Lower leg skin (tissue), 4 donors: ENCODE results near the gene CDH11. TPM values are rescaled to one million over a fixed set of nuclear protein-coding genes. Genes with fewer than 3 reads are reported as not detected.

Source experiments
- DNase-seq, 2 donors: peaks; one replicate each; pipeline ENCODE4 v3.0.0-alpha.2; 2019; ENCODE audit warnings: low spot score in 2 of 2
- H3K4me3 ChIP-seq: fragments of 200-600 bp; sonication (generic); 2 replicates; pipeline ENCODE4 v1.5.1; 2017; ENCODE audit warnings: mild to moderate bottlenecking, low read depth; ENCODE audit not compliant: poor library complexity, severe bottlenecking
- POLR2A ChIP-seq, 2 donors: fragments of 450-650 bp; IDR thresholded peaks; one replicate each; pipeline ENCODE4 v1.6.1; 2016 to 2017; ENCODE audit warnings: antibody characterized with exemption in 2 of 2, mild to moderate bottlenecking in 1 of 2, moderate library complexity in 1 of 2
- whole genome bisulfite sequencing, 2 donors: methylation state at CpG; one replicate each; pipeline ENCODE4 v1.1.5; 2018; 5-methylcytosine and 5-hydroxymethylcytosine counted together
- intact Hi-C: fragments of 100-400 bp; cut with DNase I; formaldehyde crosslinking; loops from one replicate; pipeline ENCODE4 v1.15.0; 2023; ENCODE audit warnings: low total_unique reads
- total RNA-seq, 4 donors: library from RNA; depleted of rRNA; stranded (reverse); fragments of >200 nt; gene quantifications; one replicate each; pipeline ENCODE4 v1.1.0, GENCODE V29; 2016
- TF ChIP-seq, protein P1 (sequence below), 3 donors: fragments of 450-650 bp; IDR thresholded peaks; one replicate each; pipeline ENCODE4 v1.5.1; 2016; ENCODE audit warnings: antibody characterized with exemption in 3 of 3, mild to moderate bottlenecking in 3 of 3, moderate library complexity in 2 of 3

The CDH11 gene
- total RNA-seq, 4 donors from 2014 or later, result 37.4 to 78.8 (median 47.5) TPM

DNA sequence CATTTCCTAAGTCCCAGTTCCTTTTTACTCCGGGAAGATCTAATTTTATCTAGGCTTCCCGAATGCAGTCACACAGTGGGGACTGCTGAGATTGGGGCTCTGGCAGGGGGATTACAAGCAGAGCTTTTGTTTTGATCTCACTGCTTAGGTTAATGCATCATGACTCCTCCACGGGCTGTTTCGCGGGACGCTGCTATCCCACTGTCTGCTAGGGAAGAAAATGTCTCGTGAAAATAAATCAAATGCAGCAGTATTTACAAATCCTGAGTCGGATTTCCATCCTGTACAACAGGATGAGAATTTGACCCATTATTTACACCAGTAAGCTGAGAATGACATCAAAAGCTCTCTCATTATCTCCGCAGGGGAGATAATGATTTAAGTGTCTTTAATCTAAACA lies 83.8 kb downstream of the CDH11 start:
- TF ChIP-seq POLR2A (IDR thresholded peaks at IDR 0.05), result no peak
- TF ChIP-seq, protein P1, sequence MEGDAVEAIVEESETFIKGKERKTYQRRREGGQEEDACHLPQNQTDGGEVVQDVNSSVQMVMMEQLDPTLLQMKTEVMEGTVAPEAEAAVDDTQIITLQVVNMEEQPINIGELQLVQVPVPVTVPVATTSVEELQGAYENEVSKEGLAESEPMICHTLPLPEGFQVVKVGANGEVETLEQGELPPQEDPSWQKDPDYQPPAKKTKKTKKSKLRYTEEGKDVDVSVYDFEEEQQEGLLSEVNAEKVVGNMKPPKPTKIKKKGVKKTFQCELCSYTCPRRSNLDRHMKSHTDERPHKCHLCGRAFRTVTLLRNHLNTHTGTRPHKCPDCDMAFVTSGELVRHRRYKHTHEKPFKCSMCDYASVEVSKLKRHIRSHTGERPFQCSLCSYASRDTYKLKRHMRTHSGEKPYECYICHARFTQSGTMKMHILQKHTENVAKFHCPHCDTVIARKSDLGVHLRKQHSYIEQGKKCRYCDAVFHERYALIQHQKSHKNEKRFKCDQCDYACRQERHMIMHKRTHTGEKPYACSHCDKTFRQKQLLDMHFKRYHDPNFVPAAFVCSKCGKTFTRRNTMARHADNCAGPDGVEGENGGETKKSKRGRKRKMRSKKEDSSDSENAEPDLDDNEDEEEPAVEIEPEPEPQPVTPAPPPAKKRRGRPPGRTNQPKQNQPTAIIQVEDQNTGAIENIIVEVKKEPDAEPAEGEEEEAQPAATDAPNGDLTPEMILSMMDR (IDR thresholded peaks at IDR 0.05), result no peak
- 42 to 46% methylated on average over 9 of the region's 9 CpGs for whole genome bisulfite sequencing, 2 donors
- no peak overlapping the region for H3K4me3 ChIP-seq
- intact Hi-C loops, result no loop called here
- no peak for DNase-seq

DNA sequence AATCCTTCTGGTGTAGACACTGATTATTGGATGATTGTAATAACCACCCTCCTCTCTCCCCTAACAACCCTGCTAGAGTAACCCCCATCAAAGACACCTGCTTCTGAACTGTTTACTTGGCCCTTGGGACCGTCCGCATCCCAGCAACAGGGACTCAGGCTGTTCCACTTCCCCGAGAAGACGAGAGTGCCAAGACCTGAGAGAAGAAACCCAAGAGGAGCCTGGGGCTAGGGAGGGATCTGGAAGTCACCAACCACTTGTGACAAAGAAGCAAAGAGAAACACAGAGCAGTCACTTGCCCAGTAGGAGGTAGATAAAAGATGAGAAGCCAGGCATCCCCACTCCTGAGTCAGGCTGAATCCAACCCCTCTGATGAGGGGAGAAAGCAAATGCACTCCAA lies 84.3 kb downstream of the CDH11 start:
- intact Hi-C loops, result no loop called here
- no peak for TF ChIP-seq POLR2A (IDR thresholded peaks at IDR 0.05)
- DNase-seq, result no peak
- H3K4me3 ChIP-seq, result no peak overlapping the region
- 72 to 73% methylated on average over 4 of the region's 4 CpGs for WGBS, 2 donors

DNA sequence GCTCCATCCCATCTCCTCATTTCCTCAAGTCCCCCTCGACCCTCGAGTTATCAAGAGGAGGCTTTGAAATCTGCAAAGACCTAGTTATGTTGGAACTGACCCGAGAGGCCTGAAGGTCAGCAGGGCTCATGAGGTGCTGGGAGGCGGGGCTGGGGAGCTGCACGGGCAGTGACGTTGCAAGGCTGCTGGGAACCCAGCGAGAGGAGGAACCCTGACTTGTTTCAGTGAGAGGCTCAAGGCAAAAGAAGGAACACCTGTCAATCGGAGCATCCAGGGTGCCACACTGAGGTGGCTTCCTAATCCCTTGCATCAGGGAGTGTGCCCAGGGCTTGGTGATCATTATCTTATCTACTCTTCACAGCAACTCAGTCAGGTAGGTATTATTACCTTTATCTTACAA lies 86.9 kb downstream of the CDH11 start:
- intact Hi-C loops, result no loop called here
- whole genome bisulfite sequencing, 2 donors, result 75 to 79% methylated on average over 8 of the region's 8 CpGs
- H3K4me3 ChIP-seq, result no peak overlapping the region
- no peak for TF ChIP-seq POLR2A (IDR thresholded peaks at IDR 0.05)
- TF ChIP-seq, protein P1 (IDR thresholded peaks at IDR 0.05), result no peak
- no peak for DNase-seq

DNA sequence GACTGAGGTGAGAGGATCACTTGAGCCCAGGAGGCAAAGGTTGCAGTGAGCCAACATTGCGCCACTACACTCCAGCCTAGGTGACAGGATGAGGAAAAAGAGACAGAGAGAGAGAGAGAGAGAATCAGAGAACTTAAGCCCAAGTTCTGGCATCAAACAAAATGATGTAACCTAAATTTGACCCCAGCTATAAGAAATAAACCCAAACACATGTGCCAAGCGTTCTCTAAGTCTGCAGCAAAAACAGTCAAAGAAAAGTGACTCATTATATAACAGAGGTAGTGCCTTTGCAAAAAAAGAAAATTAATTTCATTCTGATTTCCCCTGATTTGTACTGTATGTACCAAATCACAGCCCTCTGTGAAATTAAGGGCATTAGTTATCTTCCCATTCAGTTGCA lies 89.5 kb downstream of the CDH11 start:
- H3K4me3 ChIP-seq, result no peak overlapping the region
- no peak for DNase-seq
- intact Hi-C loops, result no loop called here
- TF ChIP-seq, protein P1 (IDR thresholded peaks at IDR 0.05), result no peak
- TF ChIP-seq POLR2A (IDR thresholded peaks at IDR 0.05), result no peak
- 83 to 90% methylated on average over 2 of the region's 2 CpGs for WGBS, 2 donors

DNA sequence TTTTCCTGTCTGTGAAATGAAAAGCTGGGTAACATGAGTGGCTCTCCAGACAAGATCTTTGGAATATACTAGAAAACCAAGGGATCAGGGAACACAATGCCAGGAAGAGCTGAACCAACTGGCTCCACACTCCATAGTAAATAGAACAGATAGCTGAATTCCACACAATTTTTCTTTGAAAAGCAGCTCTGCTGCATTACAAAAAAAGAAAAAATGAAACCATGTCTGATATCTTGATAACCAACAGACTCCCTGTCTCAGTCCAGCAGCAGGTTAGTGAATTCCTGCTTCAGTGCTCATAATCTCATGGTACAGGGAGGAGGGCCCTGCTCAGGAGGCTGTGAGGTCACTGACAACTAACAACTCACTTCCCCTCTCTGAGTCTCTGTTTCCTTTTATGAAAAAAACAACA lies 97.1 kb downstream of the CDH11 start:
- TF ChIP-seq POLR2A (IDR thresholded peaks at IDR 0.05), result no peak
- TF ChIP-seq, protein P1 (IDR thresholded peaks at IDR 0.05), result no peak
- no peak overlapping the region for H3K4me3 ChIP-seq
- no peak for DNase-seq
- intact Hi-C loops, result no loop called here

DNA sequence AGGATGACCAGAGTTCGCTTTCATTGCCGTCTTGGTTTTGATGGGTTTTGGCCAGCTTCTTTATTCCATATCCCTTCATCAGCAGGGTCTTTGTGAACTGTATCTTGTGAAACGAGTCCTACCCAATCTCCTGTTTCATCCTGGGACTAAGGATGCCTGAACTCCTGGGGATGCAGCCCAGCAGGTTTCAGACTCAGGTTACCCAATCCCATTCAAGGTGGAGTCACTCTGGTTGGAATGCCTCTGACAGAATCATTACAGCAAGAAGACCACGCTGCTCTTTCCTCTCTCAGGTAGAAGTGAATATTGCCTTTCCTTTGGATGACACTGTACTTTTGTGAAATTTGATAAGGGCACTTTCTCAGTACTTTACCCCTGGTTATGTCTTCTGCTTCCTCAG lies 98.1 kb downstream of the CDH11 start:
- TF ChIP-seq, protein P1 (IDR thresholded peaks at IDR 0.05), result no peak
- no peak for TF ChIP-seq POLR2A (IDR thresholded peaks at IDR 0.05)
- WGBS, 2 donors, result 82 to 91% methylated on average over 4 of the region's 4 CpGs
- intact Hi-C loops, result no loop called here
- H3K4me3 ChIP-seq, result no peak overlapping the region
- no peak for DNase-seq
